Muscle layer of duodenum (tissue), 2 donors: ENCODE measurements around the gene LNPK.

ENCODE experiments used
- H3K27ac ChIP-seq: one replicate; pipeline ENCODE4 v1.7.0; 2013; ENCODE audit warnings: mild to moderate bottlenecking, low read length
- H3K27me3 ChIP-seq: one replicate; pipeline ENCODE4 v1.7.0; 2013; ENCODE audit warnings: low read depth, mild to moderate bottlenecking, control low read depth, low read length
- H3K36me3 ChIP-seq, 2 donors: one replicate each; pipeline ENCODE4 v1.7.0; 2013; ENCODE audit warnings: low read length in 2 of 2, control low read depth in 1 of 2, mild to moderate bottlenecking in 1 of 2; ENCODE audit not compliant: insufficient read depth in 2 of 2, control insufficient read depth in 1 of 2
- H3K4me1 ChIP-seq, 2 donors: one replicate each; pipeline ENCODE4 v1.7.0; 2013; ENCODE audit warnings: low read length in 2 of 2, mild to moderate bottlenecking in 2 of 2, control low read depth in 1 of 2, moderate library complexity in 1 of 2; ENCODE audit not compliant: insufficient read depth in 2 of 2, control insufficient read depth in 1 of 2
- H3K4me3 ChIP-seq, 2 donors: one replicate each; pipeline ENCODE4 v1.7.0; 2013; ENCODE audit warnings: low read length in 2 of 2, low read depth in 1 of 2, mild to moderate bottlenecking in 1 of 2
- H3K9me3 ChIP-seq, 2 donors: one replicate each; pipeline ENCODE4 v1.7.0; 2013; ENCODE audit warnings: low read length in 2 of 2, control low read depth in 1 of 2, mild to moderate bottlenecking in 1 of 2; ENCODE audit not compliant: control insufficient read depth in 1 of 2
- donor health status: healthy.

The LNPK gene

GRCh38 chr2:175874291-175874690 lies 127.8 kb downstream of the LNPK start:
- no peaks in the 10 kb centered on the region for H3K36me3 ChIP-seq
- no peaks in the 10 kb centered on the region for H3K9me3 ChIP-seq
- H3K27ac ChIP-seq = no peak overlapping the region
- H3K27me3 ChIP-seq = no peaks in the 10 kb centered on the region
- no peak overlapping the region for H3K4me3 ChIP-seq
- H3K4me1 ChIP-seq = no peaks in the 10 kb centered on the region
